Measurements from ENCODE around the gene CHST4. TPM values are rescaled to one million over a fixed set of nuclear protein-coding genes. Genes with fewer than 3 reads are reported as not detected.

The CHST4 gene
- polyA plus RNA-seq, 3 donors = not detected

GRCh38 chr16:71584543-71585317 lies 58.5 kb downstream of the CHST4 start:
- peaks cover 2 to 7% (median 2%) of the 10 kb centered on the region in 7 donors for H3K9me3 Mint-ChIP-seq
- Histone ChIP-seq H2AFZ (ENCODE audit: insufficient read depth, low read depth, low read length, poor library complexity, severe bottlenecking) (no peak overlapping the region), H3K79me2 (ENCODE audit: insufficient read depth, low read length) (no peaks in the 10 kb centered on the region), H3K9ac (ENCODE audit: insufficient read depth, low read length, poor library complexity, severe bottlenecking) (no peak overlapping the region), H3K4me1 (ENCODE audit: control insufficient read depth in 1 of 2, insufficient read depth in 2 of 2, low read length in 2 of 2) (no peaks in the 10 kb centered on the region), H3K4me2 (replicated peaks; ENCODE audit: extremely low read depth, low read length, poor library complexity, severe bottlenecking) (no peak overlapping the region), H3K9me3 (replicated peaks in 1 of 2; ENCODE audit: control insufficient read depth in 1 of 2, insufficient read depth in 1 of 2, low read length in 2 of 2) (no peaks in the 10 kb centered on the region), H3K4me3 (replicated peaks in 1 of 3; ENCODE audit: low read depth in 2 of 3, low read length in 3 of 3) (no peak overlapping the region), H3K27ac (ENCODE audit: low read depth in 1 of 2, low read length in 2 of 2) (no peak overlapping the region), H3K36me3 (replicated peaks in 1 of 2; ENCODE audit: control insufficient read depth in 1 of 2, insufficient read depth in 2 of 2, low read length in 2 of 2) (no peaks in the 10 kb centered on the region), H4K20me1 (ENCODE audit: insufficient read depth, low read length) (no peaks in the 10 kb centered on the region), H3K27me3 (ENCODE audit: control insufficient read depth in 2 of 2, insufficient read depth in 2 of 2, low read length in 2 of 2) (peaks cover 0 to 4% of the 10 kb centered on the region in 2 donors)
- peaks cover 2% of the 10 kb centered on the region for H3K4me1 Mint-ChIP-seq
- 100% methylated on average over 2 of the region's 3 CpGs for WGBS (ENCODE audit: insufficient coverage)
- H3K4me3 Mint-ChIP-seq = no peak overlapping the region
- intact Hi-C loops (cut with micrococcal nuclease) = no loop called here
- H3K27me3 Mint-ChIP-seq (ENCODE audit: low read depth in 3 of 3) = peaks cover 4 to 26% (median 19%) of the 10 kb centered on the region in 3 donors
- TF ChIP-seq CTCF (IDR thresholded peaks at IDR 0.05) = no peak
- DNase-seq = no peak
- H3K36me3 Mint-ChIP-seq = no peaks in the 10 kb centered on the region
- H3K27ac Mint-ChIP-seq = no peak overlapping the region

GRCh38 chr16:71585318-71585703 lies 59.1 kb downstream of the CHST4 start:
- Histone ChIP-seq H3K9ac (ENCODE audit: insufficient read depth, low read length, poor library complexity, severe bottlenecking) (no peak overlapping the region), H3K9me3 (replicated peaks in 1 of 2; ENCODE audit: control insufficient read depth in 1 of 2, insufficient read depth in 1 of 2, low read length in 2 of 2) (no peaks in the 10 kb centered on the region), H3K79me2 (ENCODE audit: insufficient read depth, low read length) (no peaks in the 10 kb centered on the region), H3K27me3 (ENCODE audit: control insufficient read depth in 2 of 2, insufficient read depth in 2 of 2, low read length in 2 of 2) (peaks cover 0 to 4% of the 10 kb centered on the region in 2 donors), H3K36me3 (replicated peaks in 1 of 2; ENCODE audit: control insufficient read depth in 1 of 2, insufficient read depth in 2 of 2, low read length in 2 of 2) (no peaks in the 10 kb centered on the region), H3K4me2 (replicated peaks; ENCODE audit: extremely low read depth, low read length, poor library complexity, severe bottlenecking) (no peak overlapping the region), H2AFZ (ENCODE audit: insufficient read depth, low read depth, low read length, poor library complexity, severe bottlenecking) (no peak overlapping the region), H4K20me1 (ENCODE audit: insufficient read depth, low read length) (no peaks in the 10 kb centered on the region), H3K4me3 (replicated peaks in 1 of 3; ENCODE audit: low read depth in 2 of 3, low read length in 3 of 3) (no peak overlapping the region), H3K4me1 (ENCODE audit: control insufficient read depth in 1 of 2, insufficient read depth in 2 of 2, low read length in 2 of 2) (no peaks in the 10 kb centered on the region), H3K27ac (ENCODE audit: low read depth in 1 of 2, low read length in 2 of 2) (no peak overlapping the region)
- intact Hi-C loops (cut with micrococcal nuclease) = no loop called here
- Mint-ChIP-seq H3K9me3 (peaks cover 2 to 7% (median 2%) of the 10 kb centered on the region in 7 donors), H3K36me3 (no peaks in the 10 kb centered on the region), H3K4me3 (no peak overlapping the region), H3K27me3 (ENCODE audit: low read depth in 3 of 3) (peaks cover 4 to 26% (median 17%) of the 10 kb centered on the region in 3 donors), H3K4me1 (peaks cover under 1% of the 10 kb centered on the region), H3K27ac (no peak overlapping the region)
- no peak for TF ChIP-seq CTCF (IDR thresholded peaks at IDR 0.05)
- no peak for DNase-seq
- WGBS (ENCODE audit: insufficient coverage) = 48% methylated on average over 3 of the region's 4 CpGs

Small RNA genes within 50 kb of the gene (small RNA-seq; reads per million reads assigned to genes)
- gene RNU6-1061P (ENCODE audit: insufficient read length, low read depth) = not detected

Other genes with a start within 250 kb of the CHST4 start
- 10 to 100 TPM in 2 of 3 donors, 1 to 10 TPM in 1; 4.3 to 12.7 (median 11.5) TPM for gene CMTR2, start 237.0 kb upstream of the CHST4 start, polyA plus RNA-seq
- not detected for gene CALB2, start 167.7 kb upstream of the CHST4 start, polyA plus RNA-seq
- gene TLE7, start 84.4 kb upstream of the CHST4 start, polyA plus RNA-seq = not detected
- gene ZNF23, start 64.2 kb upstream of the CHST4 start, polyA plus RNA-seq = 1 to 10 TPM; 2.1 to 3.9 (median 2.8) TPM
- gene ZNF19, start 37.1 kb upstream of the CHST4 start, polyA plus RNA-seq = under 1 TPM in 2 of 3 donors, not detected in 1; 0.41 to 0.80 TPM
- not detected for gene TAT, start 50.7 kb downstream of the CHST4 start, polyA plus RNA-seq
- gene MARVELD3, start 99.8 kb downstream of the CHST4 start, polyA plus RNA-seq = under 1 TPM in 1 of 3 donors, not detected in 2; 0.12 TPM
- 1 to 10 TPM in 2 of 3 donors, under 1 TPM in 1; 0.57 to 2.5 (median 1.4) TPM for gene PHLPP2, start 198.3 kb downstream of the CHST4 start, polyA plus RNA-seq

Measured in CD14-positive monocyte (primary cell).